ENCODE results near the gene INPP5A. TPM values are rescaled to one million over a fixed set of nuclear protein-coding genes. Genes with fewer than 3 reads are reported as not detected.

The INPP5A gene
- total RNA-seq, 1 experiment from 2014 or later = 44.5 TPM

DNA sequence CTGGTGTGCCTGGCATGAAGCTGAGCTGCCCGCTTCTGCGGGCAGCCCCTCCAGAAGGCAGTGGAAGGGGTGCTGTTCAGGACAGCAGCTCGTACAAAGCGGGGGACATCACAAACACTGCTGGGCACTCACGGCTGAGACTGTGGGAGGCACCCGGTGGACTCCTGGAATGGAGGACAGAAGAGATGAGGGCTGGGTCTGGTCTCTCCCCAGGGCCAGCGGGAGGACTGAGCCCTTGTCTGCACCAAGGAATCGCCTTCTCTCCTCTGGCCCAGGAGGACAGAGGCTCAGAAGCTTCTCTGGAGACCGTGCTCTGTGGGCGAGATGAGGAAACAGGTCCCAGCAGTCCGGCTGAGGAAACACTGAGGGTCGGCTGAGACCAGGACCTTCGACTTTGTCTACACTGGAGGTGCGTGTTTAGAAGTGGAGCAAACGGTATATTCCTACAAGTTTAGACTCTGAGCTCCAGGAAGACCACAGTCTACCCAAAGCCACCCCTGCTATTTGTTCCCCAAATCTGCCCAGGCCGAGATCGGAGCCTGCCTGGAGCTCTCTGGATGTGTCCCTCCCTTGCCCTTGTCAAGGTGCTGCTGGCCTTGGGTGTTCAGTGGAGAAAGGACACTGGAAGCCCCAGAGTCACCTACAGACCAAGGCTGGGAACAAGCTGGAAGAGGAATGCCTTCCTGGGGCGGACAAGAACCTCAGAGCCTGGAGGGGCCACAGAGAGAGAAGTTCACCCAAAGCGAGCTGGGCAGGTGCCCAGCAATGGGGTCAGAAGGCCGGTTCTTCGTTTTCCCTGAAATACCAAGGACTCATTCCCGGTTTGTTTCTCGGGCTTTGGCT, 12.9 kb upstream of the INPP5A start:
- BruUV-seq (replicated peaks) = no TSS peak
- no peaks in the 10 kb centered on the region for H3K27me3 ChIP-seq (replicated peaks; ENCODE audit: control insufficient read depth, insufficient read depth, low read length)
- TF ChIP-seq, protein P1, sequence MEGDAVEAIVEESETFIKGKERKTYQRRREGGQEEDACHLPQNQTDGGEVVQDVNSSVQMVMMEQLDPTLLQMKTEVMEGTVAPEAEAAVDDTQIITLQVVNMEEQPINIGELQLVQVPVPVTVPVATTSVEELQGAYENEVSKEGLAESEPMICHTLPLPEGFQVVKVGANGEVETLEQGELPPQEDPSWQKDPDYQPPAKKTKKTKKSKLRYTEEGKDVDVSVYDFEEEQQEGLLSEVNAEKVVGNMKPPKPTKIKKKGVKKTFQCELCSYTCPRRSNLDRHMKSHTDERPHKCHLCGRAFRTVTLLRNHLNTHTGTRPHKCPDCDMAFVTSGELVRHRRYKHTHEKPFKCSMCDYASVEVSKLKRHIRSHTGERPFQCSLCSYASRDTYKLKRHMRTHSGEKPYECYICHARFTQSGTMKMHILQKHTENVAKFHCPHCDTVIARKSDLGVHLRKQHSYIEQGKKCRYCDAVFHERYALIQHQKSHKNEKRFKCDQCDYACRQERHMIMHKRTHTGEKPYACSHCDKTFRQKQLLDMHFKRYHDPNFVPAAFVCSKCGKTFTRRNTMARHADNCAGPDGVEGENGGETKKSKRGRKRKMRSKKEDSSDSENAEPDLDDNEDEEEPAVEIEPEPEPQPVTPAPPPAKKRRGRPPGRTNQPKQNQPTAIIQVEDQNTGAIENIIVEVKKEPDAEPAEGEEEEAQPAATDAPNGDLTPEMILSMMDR (IDR thresholded peaks at IDR 0.05; ENCODE audit: insufficient read depth in 1 of 2, low read depth in 1 of 2, low read length in 1 of 2, severe bottlenecking in 1 of 2, unreplicated experiment in 1 of 2) = no peak
- DNase-seq = peak in 1 of 2 experiments; percentile 24
- no peak overlapping the region for H3K27ac Mint-ChIP-seq (ENCODE audit: unreplicated experiment)
- H3K4me1 ChIP-seq = peaks cover 4% of the 10 kb centered on the region
- no peaks in the 10 kb centered on the region for H3K9me3 ChIP-seq
- intact Hi-C loops (cut with micrococcal nuclease; ENCODE audit: unreplicated experiment) = no loop called here
- H3K36me3 ChIP-seq (ENCODE audit: control insufficient read depth, insufficient read depth, low read length) = no peaks in the 10 kb centered on the region
- no peak overlapping the region for H3K4me3 ChIP-seq (ENCODE audit: low read depth, low read length)
- H3K4me1 Mint-ChIP-seq (ENCODE audit: low read depth, unreplicated experiment) = no peaks in the 10 kb centered on the region
- peaks cover 5% of the 10 kb centered on the region for H3K27me3 Mint-ChIP-seq (ENCODE audit: insufficient read depth, unreplicated experiment)
- CTCF ChIA-PET = no interaction called here
- H3K4me3 Mint-ChIP-seq (ENCODE audit: unreplicated experiment) = no peak overlapping the region
- H3K9me3 Mint-ChIP-seq (ENCODE audit: unreplicated experiment) = no peaks in the 10 kb centered on the region
- H3K36me3 Mint-ChIP-seq (ENCODE audit: insufficient read depth, unreplicated experiment) = no peaks in the 10 kb centered on the region
- POLR2A ChIA-PET = no interaction called here

DNA sequence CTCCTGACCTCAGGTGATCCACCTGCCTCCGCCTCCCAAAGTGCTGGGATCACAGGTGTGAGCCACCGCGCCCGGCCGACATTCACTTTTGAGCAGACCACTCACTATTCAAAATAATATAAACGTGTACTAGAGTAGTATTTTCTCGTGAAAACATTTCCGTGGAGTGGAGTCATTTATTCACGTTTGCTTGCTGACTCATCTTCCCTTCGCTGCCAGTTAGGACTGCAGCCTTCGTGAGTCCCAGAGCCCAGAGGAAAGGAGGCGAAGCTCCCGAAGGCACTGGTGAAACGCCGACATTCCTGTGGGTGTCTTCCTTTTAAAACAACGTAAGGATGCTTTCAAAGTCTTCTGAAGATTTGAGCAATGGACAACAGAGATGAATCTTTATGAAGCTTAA, 10.9 kb upstream of the INPP5A start:
- POLR2A ChIA-PET = no interaction called here
- H3K27me3 ChIP-seq (replicated peaks; ENCODE audit: control insufficient read depth, insufficient read depth, low read length) = no peaks in the 10 kb centered on the region
- intact Hi-C loops (cut with micrococcal nuclease; ENCODE audit: unreplicated experiment) = no loop called here

DNA sequence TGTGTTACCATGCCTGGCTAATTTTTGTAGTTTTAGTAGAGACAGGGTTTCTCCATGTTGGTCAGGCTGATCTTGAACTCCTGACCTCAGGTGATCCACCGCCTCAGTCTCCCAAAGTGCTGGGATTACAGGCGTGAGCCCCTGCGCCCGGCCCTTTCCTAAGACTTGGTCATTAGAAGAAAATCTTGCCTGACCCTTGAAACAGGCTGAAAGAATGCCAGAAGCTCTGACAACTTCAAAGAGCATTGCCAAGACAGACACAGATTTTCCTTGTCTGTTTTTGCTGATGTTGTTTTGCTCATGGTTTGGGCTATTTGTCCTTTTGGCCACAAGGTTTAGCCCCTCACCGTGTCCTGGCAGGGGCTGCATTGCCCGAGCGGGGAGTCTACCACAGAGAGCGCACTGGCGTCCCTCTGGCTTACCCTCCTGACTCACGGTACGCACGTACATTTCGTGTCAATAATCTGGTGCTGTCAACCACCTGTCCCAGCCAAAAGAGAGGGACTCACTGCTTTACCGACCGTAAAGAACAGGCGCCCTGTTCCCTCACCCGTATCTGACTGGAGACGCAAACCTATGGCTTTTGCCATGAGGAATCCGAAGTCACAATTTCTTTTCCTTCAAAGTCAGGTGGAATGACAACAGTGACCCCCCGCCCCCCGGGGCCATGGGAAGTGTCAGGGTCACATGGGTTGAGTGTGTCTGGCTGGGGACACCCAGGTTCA, 10.1 kb upstream of the INPP5A start:
- Mint-ChIP-seq H3K4me1 (ENCODE audit: low read depth, unreplicated experiment) (peaks cover 2% of the 10 kb centered on the region), H3K36me3 (ENCODE audit: insufficient read depth, unreplicated experiment) (no peaks in the 10 kb centered on the region), H3K27ac (ENCODE audit: unreplicated experiment) (no peak overlapping the region), H3K27me3 (ENCODE audit: insufficient read depth, unreplicated experiment) (peaks cover 5% of the 10 kb centered on the region), H3K9me3 (ENCODE audit: unreplicated experiment) (no peaks in the 10 kb centered on the region), H3K4me3 (ENCODE audit: unreplicated experiment) (no peak overlapping the region)
- no peak overlapping the region for H3K4me3 ChIP-seq (ENCODE audit: low read depth, low read length)
- TF ChIP-seq, protein P1 (IDR thresholded peaks at IDR 0.05; ENCODE audit: insufficient read depth in 1 of 2, low read depth in 1 of 2, low read length in 1 of 2, severe bottlenecking in 1 of 2, unreplicated experiment in 1 of 2) = no peak
- no peaks in the 10 kb centered on the region for H3K9me3 ChIP-seq
- peaks cover 3% of the 10 kb centered on the region; the same call in 1 of the 2 replicates for H3K4me1 ChIP-seq
- ChIA-PET POLR2A (no interaction called here), CTCF (no interaction called here)
- intact Hi-C loops (cut with micrococcal nuclease; ENCODE audit: unreplicated experiment) = no loop called here
- no peaks in the 10 kb centered on the region for H3K36me3 ChIP-seq (ENCODE audit: control insufficient read depth, insufficient read depth, low read length)
- peak in 1 of 2 experiments; percentile 26 for DNase-seq
- H3K27me3 ChIP-seq (replicated peaks; ENCODE audit: control insufficient read depth, insufficient read depth, low read length) = no peaks in the 10 kb centered on the region
- no TSS peak for BruUV-seq (replicated peaks)

More for the DNA sequence above, 10.9 kb upstream of the INPP5A start:
- Mint-ChIP-seq H3K27me3 (ENCODE audit: insufficient read depth, unreplicated experiment) (peaks cover 5% of the 10 kb centered on the region), H3K4me1 (ENCODE audit: low read depth, unreplicated experiment) (no peaks in the 10 kb centered on the region), H3K27ac (ENCODE audit: unreplicated experiment) (no peak overlapping the region), H3K36me3 (ENCODE audit: insufficient read depth, unreplicated experiment) (no peaks in the 10 kb centered on the region), H3K9me3 (ENCODE audit: unreplicated experiment) (no peaks in the 10 kb centered on the region), H3K4me3 (ENCODE audit: unreplicated experiment) (no peak overlapping the region)
- Histone ChIP-seq H3K4me3 (ENCODE audit: low read depth, low read length) (no peak overlapping the region), H3K36me3 (ENCODE audit: control insufficient read depth, insufficient read depth, low read length) (no peaks in the 10 kb centered on the region), H3K4me1 (no peaks in the 10 kb centered on the region), H3K9me3 (no peaks in the 10 kb centered on the region)
- no TSS peak for BruUV-seq (replicated peaks)
- DNase-seq = peak in 1 of 2 experiments; percentile 6
- CTCF ChIA-PET = no interaction called here
- TF ChIP-seq, protein P1 (IDR thresholded peaks at IDR 0.05; ENCODE audit: insufficient read depth in 1 of 2, low read depth in 1 of 2, low read length in 1 of 2, severe bottlenecking in 1 of 2, unreplicated experiment in 1 of 2) = no peak
